ENCODE results near the gene FEZF1. TPM values are rescaled to one million over a fixed set of nuclear protein-coding genes. Genes with fewer than 3 reads are reported as not detected.

Gene FEZF1
- total and polyA plus RNA-seq, 3 donors from 2014 or later, result 3.1 to 9.8 (median 5.6) TPM

DNA sequence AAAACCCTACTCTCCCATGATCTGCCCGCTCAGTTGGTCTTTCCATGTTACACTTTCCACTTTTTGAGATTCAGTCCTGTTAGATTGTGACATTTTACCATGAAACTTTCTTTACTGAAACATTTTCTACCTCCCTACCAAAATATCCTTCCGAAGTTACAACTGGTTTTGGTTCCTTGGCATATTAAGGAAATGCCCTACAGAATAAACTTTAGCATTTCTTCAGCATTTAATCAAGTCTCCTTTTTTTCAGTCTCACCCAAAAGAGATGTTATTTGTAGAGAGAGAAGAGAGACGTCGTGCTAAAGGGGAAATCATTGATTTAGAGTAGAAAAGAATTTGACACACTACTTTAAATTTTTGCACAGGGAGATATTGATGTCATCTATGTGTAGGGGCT is 9.7 kb upstream of the FEZF1 start:
- H3K4me3 ChIP-seq, result no peak overlapping the region
- H3K4me1 ChIP-seq, result no peaks in the 10 kb centered on the region
- DNase-seq, result no peak
- intact Hi-C loops (cut with DNase I; ENCODE audit: low total_unique reads), result no loop called here
- no peak overlapping the region for H3K27ac ChIP-seq
- H3K27me3 ChIP-seq, result peaks cover 7% of the 10 kb centered on the region
- H3K9me3 ChIP-seq, result no peaks in the 10 kb centered on the region
- no peaks in the 10 kb centered on the region for H3K36me3 ChIP-seq (ENCODE audit: low read depth, missing control alignments)
- no peak for TF ChIP-seq POLR2A (IDR thresholded peaks at IDR 0.05)
- TF ChIP-seq, protein P1, sequence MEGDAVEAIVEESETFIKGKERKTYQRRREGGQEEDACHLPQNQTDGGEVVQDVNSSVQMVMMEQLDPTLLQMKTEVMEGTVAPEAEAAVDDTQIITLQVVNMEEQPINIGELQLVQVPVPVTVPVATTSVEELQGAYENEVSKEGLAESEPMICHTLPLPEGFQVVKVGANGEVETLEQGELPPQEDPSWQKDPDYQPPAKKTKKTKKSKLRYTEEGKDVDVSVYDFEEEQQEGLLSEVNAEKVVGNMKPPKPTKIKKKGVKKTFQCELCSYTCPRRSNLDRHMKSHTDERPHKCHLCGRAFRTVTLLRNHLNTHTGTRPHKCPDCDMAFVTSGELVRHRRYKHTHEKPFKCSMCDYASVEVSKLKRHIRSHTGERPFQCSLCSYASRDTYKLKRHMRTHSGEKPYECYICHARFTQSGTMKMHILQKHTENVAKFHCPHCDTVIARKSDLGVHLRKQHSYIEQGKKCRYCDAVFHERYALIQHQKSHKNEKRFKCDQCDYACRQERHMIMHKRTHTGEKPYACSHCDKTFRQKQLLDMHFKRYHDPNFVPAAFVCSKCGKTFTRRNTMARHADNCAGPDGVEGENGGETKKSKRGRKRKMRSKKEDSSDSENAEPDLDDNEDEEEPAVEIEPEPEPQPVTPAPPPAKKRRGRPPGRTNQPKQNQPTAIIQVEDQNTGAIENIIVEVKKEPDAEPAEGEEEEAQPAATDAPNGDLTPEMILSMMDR (IDR thresholded peaks at IDR 0.05), result no peak
- 44 to 45% methylated on average over 4 of the region's 4 CpGs for WGBS, 2 donors

DNA sequence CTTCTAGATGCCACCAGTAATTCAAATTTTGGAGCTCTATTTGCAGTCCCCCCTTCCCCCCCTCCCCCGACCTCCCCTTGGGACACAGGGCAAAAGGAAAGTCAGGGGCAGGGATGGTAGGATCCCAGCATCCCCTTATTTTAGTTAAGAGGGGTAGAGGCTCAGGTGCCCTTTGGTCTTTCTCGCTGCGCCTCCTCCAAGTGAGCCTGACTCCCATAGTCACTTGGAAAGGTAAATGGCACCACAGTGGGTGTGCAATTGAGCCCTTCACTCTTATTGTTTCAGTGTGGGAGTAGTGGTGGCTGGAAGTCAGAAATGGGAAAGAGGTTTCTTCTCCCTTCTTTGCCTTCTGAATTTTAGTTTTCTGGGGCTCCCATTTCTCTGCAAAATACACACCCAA is 8.2 kb upstream of the FEZF1 start:
- intact Hi-C loops (cut with DNase I; ENCODE audit: low total_unique reads), result no loop called here
- 53 to 58% methylated on average over 3 of the region's 3 CpGs for WGBS, 2 donors
- H3K4me1 ChIP-seq, result no peaks in the 10 kb centered on the region
- H3K27ac ChIP-seq, result no peak overlapping the region
- no peak for DNase-seq
- H3K36me3 ChIP-seq (ENCODE audit: low read depth, missing control alignments), result no peaks in the 10 kb centered on the region
- peaks cover 7% of the 10 kb centered on the region for H3K27me3 ChIP-seq
- TF ChIP-seq POLR2A (IDR thresholded peaks at IDR 0.05), result no peak
- TF ChIP-seq, protein P1 (IDR thresholded peaks at IDR 0.05), result no peak
- no peaks in the 10 kb centered on the region for H3K9me3 ChIP-seq
- no peak overlapping the region for H3K4me3 ChIP-seq

DNA sequence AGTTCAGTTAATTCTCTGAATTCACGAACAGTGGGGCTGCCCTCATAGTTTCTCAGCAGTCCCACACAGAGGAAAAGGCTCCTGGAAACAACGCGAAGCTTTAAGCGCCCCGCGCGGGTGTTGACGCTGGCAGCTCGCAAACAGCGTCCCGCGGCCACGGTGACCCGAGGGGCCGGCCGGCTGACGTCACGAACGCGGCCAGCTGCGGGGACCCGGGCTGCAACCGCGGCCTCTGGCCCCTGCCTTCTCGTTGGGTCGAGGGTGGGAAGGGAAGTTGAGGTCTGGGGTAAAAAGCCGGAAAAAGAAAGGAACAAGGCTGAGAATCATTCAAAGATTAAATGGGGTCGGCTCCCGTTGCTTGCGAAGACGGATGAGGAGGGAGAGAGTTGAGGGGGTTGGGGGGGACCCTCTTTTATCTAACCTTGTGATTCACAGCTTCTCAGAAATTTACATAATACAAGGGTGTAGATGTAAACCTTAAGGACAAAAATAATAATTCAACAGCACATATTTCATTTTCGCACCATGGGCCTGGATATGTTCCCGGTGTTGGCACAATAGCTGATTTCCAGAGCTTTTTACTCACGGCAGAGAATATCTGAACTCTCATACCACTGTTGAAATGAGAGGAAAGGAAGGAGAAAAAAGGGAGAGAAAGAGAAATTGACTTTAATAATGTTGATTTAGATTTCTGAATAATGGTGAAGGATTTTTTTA is 7.3 kb upstream of the FEZF1 start:
- H3K27me3 ChIP-seq, result peaks cover 7% of the 10 kb centered on the region

GRCh38 chr7:122311050-122311700 is 6.6 kb upstream of the FEZF1 start:
- peaks cover 4% of the 10 kb centered on the region for H3K27me3 ChIP-seq
- no peaks in the 10 kb centered on the region for H3K9me3 ChIP-seq
- 38 to 51% methylated on average over 12 of the region's 12 CpGs for WGBS, 2 donors
- no peak for TF ChIP-seq POLR2A (IDR thresholded peaks at IDR 0.05)
- TF ChIP-seq, protein P1 (IDR thresholded peaks at IDR 0.05), result no peak
- H3K4me1 ChIP-seq, result no peaks in the 10 kb centered on the region
- H3K27ac ChIP-seq, result no peak overlapping the region
- intact Hi-C loops (cut with DNase I; ENCODE audit: low total_unique reads), result no loop called here
- peak overlapping the region in 1 of 2 donors; percentile 59 for H3K4me3 ChIP-seq
- H3K36me3 ChIP-seq (ENCODE audit: low read depth, missing control alignments), result no peaks in the 10 kb centered on the region
- no peak for DNase-seq

More for the DNA sequence above, 7.3 kb upstream of the FEZF1 start:
- H3K9me3 ChIP-seq, result no peaks in the 10 kb centered on the region
- no peak for TF ChIP-seq POLR2A (IDR thresholded peaks at IDR 0.05)
- TF ChIP-seq, protein P1 (IDR thresholded peaks at IDR 0.05), result no peak
- H3K27ac ChIP-seq, result no peak overlapping the region
- intact Hi-C loops (cut with DNase I; ENCODE audit: low total_unique reads), result no loop called here
- H3K36me3 ChIP-seq (ENCODE audit: low read depth, missing control alignments), result no peaks in the 10 kb centered on the region
- H3K4me1 ChIP-seq, result no peaks in the 10 kb centered on the region
- WGBS, 2 donors, result 17 to 25% methylated on average over 34 of the region's 34 CpGs
- peak overlapping the region in 1 of 2 donors; percentile 17 for H3K4me3 ChIP-seq
- peak; percentile 36 for DNase-seq

Measured in testis (tissue), 3 donors.